HG03103 (cell line): ENCODE data around the gene SPTLC2.
A peak's percentile ranks its signal among the peaks of the same experiment; 100 is the strongest.
"Not testable (repeated sequence)": the region's sequence is repeated elsewhere in the genome, so short reads cannot be mapped to it uniquely, and the experiment has no call there.

Source experiments
- ATAC-seq: cut with Tn5 transposase; IDR thresholded peaks from one replicate; pipeline ENCODE4 v1.9.1; 2021; ENCODE audit warnings: low read depth; ENCODE audit not compliant: unreplicated experiment

The SPTLC2 gene

DNA sequence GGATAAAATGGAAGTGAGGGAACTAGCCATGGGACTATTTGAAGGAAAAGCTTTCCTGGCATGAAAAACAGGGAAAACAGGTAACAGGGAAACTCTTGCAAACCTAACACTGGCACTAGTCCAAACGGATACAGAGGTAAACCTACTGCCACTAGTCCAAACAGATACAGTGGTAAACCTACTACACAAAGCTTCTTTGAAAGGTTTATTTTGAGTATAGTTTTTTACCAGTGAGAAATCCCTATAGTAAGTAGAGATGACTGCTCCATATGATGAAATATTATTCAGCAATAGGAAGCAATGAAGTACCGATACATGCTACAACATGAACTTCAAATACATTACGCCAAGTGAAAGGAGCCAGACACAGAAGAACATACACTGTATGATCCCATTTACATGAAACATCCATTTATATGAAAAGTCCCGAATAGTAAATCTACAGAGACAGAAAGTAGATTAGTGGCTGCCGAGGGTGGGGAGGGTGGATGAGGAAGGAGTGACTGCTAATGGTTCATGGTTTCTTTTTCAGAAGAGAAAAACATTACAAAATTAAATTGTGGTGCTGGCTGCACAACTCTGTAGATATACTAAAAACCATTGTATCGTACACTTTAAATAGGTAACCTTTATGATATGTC, 25.5 kb downstream of the SPTLC2 start:
- ATAC-seq: no peak

DNA sequence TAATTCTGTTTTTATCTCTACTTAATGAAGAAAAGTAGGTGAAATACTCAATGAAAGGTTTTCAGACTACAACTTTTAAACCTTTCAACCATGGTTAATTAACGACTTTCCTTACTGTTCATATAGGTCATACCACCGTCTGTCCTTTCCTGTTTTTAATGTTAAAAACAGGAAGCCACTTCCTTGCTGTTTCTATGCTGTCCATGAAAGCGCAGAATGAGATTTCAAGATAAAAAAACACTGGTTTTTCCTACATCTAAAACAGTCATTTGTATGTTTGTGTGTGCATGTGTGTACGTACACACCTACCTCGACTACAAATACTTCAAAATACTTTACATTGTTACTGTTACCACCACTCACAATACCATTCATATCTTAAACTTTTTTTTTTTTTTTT, 27.3 kb downstream of the SPTLC2 start:
- ATAC-seq: no peak

DNA sequence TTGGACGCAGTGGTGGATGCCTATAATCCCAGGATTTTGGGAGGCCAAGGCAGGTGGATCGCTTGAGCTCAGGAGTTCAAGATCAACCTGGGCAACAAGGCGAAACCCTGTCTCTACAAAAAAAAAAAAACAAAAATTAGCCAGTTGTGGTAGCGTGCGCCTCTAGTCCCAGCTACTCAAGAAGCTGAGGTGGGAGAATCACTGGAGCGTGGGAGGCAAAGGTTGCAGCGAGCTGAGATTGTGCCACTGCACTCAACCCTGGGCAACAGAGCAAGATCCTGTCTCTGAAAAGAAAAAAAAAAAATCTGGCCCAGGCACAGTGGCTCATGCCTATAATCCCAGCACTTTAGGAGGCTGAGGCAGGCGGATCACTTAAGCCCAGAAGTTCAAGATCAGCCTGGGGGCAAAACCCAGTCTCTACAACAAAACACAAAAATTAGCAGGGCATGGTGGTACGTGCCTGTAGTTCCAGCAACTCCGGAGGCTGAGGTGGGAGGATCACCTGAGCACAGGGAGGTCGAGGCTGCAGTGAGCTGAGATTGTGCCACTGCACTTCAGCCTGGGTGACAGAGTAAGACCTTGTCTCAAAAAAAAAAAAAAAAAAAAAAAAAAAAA, 27.9 kb downstream of the SPTLC2 start:
- ATAC-seq: not testable (repeated sequence)

- ATAC-seq: no peak
Observed at GRCh38 chr14:77585385-77585784, 31.1 kb downstream of the SPTLC2 start.

DNA sequence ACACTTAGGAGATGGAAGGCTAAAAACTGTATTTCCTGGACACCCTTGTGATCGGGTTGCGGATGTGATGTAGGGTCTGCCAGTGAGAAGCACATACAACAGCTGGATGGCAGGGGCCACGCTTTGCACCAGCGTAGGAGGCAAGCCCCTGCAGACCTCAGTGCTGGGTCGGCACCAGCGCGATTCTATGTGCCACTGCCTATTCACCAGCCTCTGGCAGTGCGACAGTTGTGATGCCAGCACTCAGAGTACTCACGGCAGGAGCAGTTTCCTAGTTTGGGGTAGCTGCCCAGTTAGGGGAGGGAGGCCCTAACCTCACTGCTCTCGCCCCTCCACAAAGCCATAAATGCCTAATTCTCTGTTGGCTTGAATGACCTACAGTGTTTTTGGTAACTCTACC, 31.6 kb downstream of the SPTLC2 start:
- ATAC-seq: no peak

GRCh38 chr14:77583657-77584056, 32.8 kb downstream of the SPTLC2 start:
- ATAC-seq: no peak

DNA sequence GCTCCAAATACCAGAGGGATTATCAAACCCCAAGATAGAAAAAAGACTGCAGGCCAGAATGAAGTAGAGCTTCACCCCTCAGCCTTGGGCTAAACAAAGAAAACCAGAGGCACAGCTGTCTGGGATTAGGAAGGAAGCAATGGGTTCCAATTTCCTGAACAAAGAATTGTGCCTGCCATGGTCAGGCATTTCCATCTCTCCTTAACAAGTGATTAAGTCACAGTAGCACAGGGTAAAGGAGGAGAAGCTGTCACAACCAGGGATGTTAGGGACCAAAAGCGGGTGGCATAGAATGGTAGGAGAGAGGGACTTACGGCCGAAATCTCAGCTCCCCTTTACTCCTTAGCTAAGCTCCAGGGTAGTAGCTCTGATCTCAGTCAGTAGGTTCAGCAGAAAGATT, 33.9 kb downstream of the SPTLC2 start:
- ATAC-seq: no peak

GRCh38 chr14:77580964-77581505, 35.4 kb downstream of the SPTLC2 start:
- ATAC-seq: peak; percentile 91

DNA sequence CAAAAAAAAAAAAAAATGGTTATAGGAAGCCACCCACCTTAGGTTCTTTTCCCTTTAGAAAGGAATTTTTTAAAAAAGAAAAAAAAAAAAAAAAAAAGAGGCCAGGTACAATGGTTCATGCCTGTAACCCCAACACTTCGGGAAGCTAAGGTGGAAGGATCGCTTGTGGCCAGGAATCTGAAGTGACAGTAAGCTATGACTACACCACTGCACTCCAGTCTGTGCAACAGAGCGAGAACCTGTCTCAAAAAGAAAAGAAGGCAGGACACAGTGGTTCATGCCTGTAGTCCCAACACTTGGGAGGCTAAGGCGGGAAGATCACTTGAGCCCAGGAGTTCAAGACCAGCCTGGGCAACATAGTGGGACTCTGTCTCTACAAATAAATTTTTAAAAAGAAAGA, 36.0 kb downstream of the SPTLC2 start:
- no peak for ATAC-seq

- ATAC-seq: no peak
Observed at GRCh38 chr14:77579780-77580179, 36.7 kb downstream of the SPTLC2 start.

DNA sequence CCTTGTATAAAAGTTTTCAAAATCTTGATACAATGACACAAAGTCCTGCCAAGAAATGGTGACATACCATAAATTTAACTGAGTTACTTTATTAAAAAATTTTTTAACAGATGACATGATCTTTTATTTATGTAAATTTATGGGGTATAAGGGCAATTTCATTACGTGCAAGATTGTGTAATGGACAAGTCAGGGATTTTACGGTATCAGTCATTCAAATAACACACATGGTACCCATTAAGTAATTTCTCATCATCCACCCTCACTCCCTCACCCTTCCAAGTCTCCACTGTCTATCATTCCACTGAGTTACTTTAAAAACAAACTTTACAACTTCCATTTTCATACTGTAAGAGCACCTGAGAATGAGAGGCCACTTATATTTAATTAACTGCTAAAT, 37.4 kb downstream of the SPTLC2 start:
- no peak for ATAC-seq

- no peak for ATAC-seq
Observed at GRCh38 chr14:77574446-77575115, 41.9 kb downstream of the SPTLC2 start.

- ATAC-seq: no peak
Observed at GRCh38 chr14:77573964-77574363, 42.5 kb downstream of the SPTLC2 start.

- no peak for ATAC-seq
Observed at GRCh38 chr14:77570706-77571268, 45.6 kb downstream of the SPTLC2 start.

DNA sequence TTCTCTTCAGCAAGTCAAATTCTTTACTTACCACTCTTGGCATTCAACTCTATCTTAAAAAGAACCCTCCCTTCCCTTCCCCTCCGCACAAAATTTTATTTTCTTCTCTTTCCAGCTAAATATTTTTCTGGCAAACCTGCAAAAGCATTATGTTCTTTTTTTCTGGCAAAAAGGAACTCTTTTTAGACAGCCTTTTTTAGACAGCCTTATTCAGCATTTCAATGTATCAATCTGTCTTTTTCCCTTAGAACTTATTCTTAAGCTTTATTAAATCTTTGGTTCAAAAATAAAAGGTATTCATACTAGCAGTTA, 50.5 kb downstream of the SPTLC2 start:
- no peak for ATAC-seq

DNA sequence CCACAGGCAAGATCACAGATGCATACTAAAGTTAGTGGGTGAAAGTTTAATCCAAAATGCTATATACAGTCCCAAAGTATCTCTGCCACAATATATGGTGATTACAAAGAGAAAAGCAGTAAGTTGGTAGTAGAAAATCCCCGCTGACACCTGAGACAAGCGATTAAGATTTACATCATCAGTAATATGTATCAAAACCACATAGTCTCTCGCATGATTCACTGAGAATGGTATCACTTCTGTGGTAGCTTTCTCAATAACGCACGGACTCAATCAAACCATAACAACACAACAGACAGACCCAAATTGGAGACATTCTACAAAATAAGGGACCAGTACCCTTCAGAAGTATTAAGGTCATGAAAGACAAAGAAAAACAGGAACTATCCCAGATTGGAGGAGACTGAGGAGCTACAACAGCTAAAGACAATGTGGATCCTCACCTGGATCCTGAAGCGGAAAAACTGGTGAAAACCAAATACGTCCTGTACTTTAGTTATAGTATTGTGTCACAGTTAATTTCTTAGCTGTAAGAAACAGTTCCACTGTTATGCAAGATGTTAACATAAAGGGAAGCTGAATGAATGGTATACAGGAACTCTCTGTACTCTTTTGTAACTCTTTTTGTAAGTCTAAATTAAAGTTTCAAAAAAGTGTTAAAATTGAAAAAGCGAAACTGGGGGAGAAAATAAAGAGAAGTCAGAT, 51.0 kb downstream of the SPTLC2 start:
- ATAC-seq: no peak

- ATAC-seq: no peak
Observed at GRCh38 chr14:77562681-77563080, 53.8 kb downstream of the SPTLC2 start.

GRCh38 chr14:77561881-77562280, 54.6 kb downstream of the SPTLC2 start:
- no peak for ATAC-seq

DNA sequence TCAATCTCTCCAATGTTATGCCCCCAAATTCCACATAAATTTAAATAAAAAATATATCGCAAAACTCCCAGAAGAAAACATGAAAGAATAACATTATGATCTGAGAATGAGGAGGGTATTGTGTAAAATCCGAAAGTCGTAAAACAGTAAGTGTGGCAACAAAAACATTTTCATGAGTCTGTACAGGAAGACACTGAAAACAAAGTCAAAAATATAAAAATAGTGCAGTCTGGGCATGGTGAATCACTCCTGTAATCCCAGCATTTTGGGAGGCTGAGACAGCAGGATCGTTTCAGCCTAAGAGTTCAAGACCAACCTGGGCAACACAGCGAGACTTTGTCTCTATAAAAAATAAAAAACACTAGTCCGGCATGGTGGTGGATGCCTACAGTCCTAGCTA, 57.1 kb downstream of the SPTLC2 start:
- no peak for ATAC-seq

- ATAC-seq: no peak
Observed at GRCh38 chr14:77557391-77557790, 59.0 kb downstream of the SPTLC2 start.

- ATAC-seq: no peak
Observed at GRCh38 chr14:77556946-77557345, 59.5 kb downstream of the SPTLC2 start.
